Activated T-cell treated with anti-CD3 and anti-CD28 coated beads, Interleukin-2, amount 50 U/mL, for 48 hours (primary cell): ENCODE data around the gene FARSA.
"Not testable (repeated sequence)": the region's sequence is repeated elsewhere in the genome, so short reads cannot be mapped to it uniquely, and the experiment has no call there.

Source experiments
- DNase-seq, 2 experiments: peaks; one replicate each; pipeline ENCODE4 v3.0.0-alpha.2; 2020

Gene FARSA

DNA sequence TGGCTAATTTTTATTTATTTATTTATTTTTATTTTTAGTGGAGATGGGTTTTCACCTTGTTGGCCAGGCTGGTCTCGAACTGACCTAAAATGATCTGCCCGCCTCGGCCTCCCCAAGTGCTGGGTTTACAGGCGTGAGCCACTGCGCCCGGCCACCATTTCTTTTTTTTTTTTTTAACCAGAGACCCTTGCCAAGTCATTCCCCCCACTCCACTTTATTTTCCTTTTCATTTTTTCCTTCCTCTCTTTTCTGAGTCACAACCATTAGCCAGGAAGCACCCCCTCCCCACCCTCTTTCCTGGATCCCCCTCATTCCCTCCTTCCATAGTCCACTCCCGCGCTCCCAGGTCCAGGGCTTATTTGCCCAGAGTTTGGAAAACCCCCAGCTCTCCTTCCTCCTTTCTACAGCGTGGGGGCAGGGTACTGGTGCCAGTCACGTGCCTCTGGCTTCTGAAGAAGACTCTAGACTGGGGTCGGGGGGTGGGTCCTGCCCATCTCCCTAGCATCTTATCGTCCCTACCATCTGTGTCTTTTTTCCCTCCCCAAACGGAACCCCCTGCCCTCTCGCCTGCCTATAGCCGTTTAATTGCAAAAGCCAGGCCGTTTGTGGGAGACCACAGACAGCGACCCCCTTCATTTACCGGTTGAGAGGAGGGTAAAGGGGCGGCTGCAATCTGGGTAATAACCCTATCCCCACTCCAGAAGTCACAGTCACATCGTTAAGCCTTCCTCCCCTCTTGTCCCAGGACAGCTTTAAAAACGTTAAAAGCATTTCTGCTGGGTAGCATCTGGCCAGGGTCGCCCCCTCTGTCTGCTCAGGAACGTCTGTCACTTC lies 3.8 kb upstream of the FARSA start:
- DNase-seq: peak in 1 of 2 experiments; percentile 51

- DNase-seq: no peak
Observed at GRCh38 chr19:12936582-12936981, 3.1 kb upstream of the FARSA start.

DNA sequence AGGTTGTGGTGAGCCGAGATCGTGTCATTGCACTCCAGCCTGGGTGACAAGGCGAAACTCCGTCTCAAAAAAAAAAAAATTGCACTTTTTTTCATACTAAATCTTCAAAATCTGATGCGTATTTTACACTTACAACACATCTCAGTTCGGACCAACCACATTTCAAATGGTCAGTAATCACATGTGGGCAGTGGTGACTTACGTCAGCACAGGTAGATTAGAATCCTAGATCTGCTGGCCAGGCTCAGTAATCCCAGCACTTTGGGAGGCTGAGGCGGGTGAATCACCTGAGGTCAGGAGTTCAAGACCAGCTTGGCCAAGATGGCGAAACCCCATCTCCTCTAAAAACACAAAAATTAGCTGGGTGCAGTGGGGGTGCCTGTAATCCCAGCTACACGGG lies 1.6 kb upstream of the FARSA start:
- no peak for DNase-seq

GRCh38 chr19:12932392-12933286 lies 872 bp downstream of the FARSA start:
- no peak for DNase-seq

DNA sequence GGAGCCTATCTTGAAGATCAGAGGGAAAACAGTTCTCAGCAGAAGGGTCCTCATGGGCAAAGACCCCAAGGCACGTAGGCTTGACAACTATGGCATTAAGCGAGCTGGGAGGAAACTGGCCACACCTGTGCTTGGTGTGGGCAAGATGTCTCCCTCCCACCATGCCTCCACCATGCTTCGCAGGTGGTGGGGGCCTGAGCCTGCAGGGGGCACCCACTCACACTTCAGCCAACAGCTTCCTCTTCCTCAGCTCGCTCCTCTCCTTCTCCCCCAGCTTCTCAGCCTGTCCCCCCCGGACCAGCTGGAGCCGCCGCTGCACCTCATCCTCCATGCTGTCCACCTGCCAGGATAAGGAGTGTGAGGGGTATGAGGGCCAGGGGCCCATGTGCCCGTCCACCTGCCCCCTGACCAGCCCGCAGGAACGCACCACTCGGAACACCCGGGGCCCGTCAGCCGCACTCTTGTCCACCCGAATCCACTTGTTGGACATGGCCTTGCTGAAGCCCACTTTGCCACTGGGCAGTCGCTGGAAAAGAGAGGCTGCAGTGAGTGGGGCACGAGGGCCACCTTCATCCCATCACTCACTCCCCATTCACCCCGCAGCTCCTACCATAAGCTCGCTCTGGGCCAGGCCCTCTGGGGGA lies 3.4 kb downstream of the FARSA start:
- DNase-seq: no peak

- no peak for DNase-seq
Observed at GRCh38 chr19:12924621-12925310, 8.7 kb downstream of the FARSA start.

DNA sequence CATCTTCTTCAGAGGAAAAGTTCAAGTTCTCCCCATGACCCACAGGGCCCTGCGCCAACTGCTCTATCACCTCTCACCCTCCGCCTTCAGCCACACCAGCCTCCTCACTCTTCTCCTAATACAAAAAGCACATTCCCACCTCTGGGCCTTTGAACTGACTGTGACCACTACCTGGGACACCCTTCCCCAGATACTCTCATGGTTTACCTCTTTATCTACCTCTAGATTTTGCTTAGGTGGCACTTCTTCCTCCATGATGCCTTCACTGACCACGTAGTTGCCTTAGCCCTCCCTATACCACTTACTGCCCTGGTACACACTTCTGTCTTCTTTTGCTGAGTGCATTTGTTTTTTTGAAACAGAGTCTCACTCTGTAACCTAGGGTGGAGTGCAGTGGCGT lies 10.6 kb downstream of the FARSA start:
- DNase-seq: no peak

DNA sequence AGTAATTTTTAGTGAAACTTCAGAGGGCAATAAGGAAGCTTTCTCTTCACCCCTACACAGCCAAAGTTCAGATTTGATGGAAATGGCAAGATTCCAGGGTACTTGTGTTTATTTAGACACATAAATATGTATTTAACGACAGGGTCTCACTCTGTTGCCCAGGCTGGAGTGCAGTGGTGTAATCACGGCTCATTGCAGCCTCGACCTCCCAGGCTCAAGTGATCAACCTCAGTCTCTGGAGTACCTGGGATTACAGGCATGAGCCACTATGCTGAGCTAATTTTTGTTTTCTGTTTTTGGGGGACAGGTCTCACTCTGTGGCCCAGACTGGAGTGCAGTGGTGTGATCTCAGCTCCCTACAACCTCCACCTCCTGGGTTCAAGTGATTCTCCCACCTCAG lies 12.5 kb downstream of the FARSA start:
- no peak for DNase-seq

DNA sequence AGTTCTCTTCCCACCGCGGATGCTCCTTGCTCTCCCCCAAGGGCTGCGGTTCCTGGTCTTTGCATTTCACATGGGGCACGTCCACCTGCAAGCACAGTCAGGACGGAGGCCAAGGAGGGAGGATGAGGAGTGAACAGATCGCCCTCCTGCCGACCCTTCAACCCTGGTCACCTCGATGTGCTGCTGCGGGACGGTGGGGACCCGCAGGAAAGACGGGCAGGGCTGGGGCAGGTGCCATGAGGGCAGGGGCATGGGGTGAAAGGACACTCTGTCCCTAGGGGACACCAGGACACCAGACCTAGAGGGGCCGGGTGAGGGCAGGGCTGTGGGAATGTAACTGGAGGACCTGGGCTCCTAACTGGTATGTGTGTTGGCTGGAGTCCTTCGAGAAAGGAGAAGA lies 15.3 kb downstream of the FARSA start:
- no peak for DNase-seq

DNA sequence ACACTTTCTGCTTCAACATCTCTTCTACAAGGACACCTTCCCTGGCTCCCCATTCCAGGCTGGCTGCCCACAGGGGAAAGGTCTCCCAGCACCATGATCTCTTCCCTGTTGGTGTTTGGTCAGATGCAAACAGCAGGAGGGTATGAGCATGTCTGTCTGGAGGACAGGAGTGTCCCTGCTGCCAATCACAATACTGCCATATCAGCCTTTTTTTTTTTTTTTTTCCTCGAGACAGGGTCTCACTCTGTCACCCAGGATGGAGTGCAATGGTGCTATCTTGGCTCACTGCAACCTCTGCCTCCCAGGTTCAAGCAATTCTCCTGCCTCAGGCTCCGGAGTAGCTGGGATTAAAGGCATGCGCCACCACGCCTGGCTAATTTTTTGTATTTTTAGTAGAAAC lies 17.7 kb downstream of the FARSA start:
- not testable (repeated sequence) for DNase-seq

GRCh38 chr19:12913851-12914690 lies 19.4 kb downstream of the FARSA start:
- DNase-seq: peak; percentile 52 to 53

DNA sequence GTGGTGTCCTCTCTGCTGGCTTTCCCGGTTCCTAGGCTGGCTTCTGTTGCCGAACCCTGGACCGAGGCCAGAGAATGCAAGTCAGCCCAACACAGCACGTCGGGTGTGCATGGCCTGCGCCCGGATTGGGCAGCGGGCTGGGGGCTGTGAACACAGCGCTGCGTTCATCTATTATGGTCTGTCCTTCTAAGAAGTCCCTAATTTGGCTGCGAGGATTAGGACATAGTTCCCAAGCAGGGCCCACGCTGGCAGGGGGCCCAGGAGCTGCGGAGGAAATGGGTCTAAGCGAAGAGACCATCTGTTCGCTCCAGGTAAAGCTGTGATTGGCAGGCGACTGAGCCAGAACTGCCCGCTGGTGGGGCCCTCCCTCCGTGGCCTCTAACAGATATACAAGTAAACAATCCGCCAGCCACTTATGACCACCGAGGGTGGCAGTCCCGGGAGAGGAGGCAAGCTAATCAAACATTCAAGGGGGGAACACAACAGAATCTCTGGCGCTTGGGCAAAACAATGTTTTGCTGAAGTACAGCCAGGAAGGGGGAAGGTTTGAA lies 20.4 kb downstream of the FARSA start:
- no peak for DNase-seq

GRCh38 chr19:12912571-12912970 lies 20.9 kb downstream of the FARSA start:
- DNase-seq: no peak

DNA sequence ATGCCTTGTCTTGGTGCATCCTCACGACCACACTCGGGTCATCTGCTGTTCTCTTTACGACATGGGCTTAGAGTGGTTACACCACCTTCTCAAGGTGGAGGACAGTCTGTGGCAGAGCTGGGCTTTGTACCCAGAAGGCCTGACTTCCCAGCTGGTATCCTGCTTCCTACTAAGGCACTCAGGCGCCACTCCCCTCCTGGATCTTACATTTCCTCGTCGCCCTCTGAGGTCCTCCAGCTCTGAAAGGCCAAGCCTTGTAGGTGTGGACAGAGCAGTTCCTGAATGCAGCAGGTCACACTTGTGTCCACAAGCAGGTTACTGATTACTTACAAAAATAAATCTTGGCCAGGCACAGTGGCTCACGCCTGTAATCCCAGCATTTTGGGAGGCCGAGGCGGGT lies 26.3 kb downstream of the FARSA start:
- no peak for DNase-seq

GRCh38 chr19:12899891-12900518 lies 33.5 kb downstream of the FARSA start:
- peak; percentile 45 to 59 for DNase-seq

DNA sequence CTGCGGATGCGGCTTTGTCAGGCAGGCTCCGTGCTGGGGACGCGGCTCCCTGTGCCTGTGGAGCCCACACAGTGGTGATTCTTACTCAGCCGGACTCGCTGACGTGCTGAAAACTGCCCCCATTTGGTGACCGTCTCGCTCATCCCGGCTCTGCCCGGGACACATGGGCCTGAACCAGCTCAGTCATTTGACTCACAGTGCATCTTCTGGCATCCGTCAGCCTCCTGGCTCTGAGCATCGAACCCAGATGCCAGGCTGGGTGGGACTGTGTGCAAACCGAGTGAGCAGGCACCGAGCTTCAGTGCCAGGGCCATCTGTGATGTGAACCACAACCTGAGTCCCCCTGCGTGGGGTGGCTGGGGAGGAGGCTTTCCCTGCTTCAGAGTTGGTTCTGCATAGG lies 37.1 kb downstream of the FARSA start:
- DNase-seq: no peak

- DNase-seq: no peak
Observed at GRCh38 chr19:12893582-12893981, 39.9 kb downstream of the FARSA start.

- peak; percentile 35 to 45 for DNase-seq
Observed at GRCh38 chr19:12891553-12892021, 41.9 kb downstream of the FARSA start.

DNA sequence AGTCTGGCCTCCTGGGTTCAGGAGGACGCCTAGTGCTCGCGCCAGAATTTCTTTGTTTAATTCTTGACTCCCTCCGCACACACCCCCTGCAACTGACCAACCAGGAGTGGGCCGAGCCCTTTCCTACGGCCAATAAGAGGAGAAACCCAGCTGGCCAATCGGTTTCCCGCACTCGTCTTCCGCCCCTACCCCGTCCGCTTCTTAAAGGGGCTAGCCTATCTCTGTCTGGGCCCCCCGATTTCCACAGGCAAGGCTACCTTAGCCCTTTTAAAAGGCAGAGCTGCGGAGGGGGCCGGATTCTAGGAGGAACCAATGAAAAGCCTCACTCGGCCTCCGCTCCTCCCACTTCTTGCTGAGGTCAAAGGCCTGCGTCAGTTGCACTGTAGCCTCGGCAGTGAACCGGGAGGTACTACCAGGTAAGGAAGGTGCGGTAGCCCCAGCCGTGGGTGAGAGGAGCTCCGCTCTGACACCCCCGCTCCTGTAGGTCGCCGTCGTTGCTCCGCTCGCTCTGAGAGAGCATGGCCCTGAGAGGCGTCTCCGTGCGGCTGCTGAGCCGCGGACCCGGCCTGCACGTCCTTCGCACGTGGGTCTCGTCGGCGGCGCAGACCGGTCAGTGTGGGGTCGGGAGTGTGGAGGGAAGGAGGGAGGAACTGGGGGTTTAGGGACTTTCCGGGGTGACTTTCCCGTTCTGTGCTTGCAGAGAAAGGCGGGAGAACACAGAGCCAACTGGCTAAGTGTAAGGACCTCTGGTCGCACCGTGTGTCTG lies 42.5 kb downstream of the FARSA start, which contains the start of gene GCDH:
GCDH (plus strand) TSS at position 374 of the 766 bp plus-strand sequence; CDS start at position 519, 145 bp downstream.
- DNase-seq: peak; percentile 96

DNA sequence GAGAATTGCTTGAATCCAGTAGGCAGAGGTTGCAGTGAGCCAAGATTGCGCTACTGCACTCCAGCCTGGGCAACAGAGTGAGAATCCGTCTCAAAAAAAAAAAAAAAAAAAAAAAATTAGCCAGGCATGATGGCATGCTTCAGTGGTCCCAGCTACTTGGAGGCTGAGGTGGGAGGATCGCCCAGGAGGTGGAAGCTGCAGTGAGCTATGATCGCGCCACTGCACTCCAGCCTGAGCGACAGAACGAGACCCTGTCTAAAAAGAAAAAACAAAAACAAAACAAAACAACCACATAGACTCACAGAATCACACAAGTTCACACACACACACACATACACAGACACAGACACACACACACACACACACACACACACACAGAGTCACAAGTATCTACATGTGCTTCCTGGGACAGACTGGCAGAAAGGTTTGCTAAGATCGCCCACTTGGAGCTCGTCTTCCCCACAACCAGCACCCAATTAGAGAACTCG lies 43.2 kb downstream of the FARSA start:
- DNase-seq: not testable (repeated sequence)
